Activated CD8-positive, alpha-beta T cell treated with anti-CD3 and anti-CD28 coated beads for 36 hours (primary cell): Measurements from ENCODE around the gene IZUMO4. TPM values are rescaled to one million over a fixed set of nuclear protein-coding genes. Genes with fewer than 3 reads are reported as not detected.

ENCODE experiments used
- ATAC-seq: fragments of 200-7000 bp; cut with Tn5 transposase; one replicate; pipeline ENCODE4 v1.10.0; 2021; ENCODE audit warnings: mild to moderate bottlenecking, moderate library complexity
- CTCF ChIA-PET: fragments of 350-600 bp; sonication (Branson Sonifier 250); formaldehyde crosslinking; loops from one replicate; lab custom pipeline; 2021; ENCODE audit warnings: antibody characterized with exemption; lab: Charles Lee
- POLR2A ChIA-PET: fragments of 350-600 bp; sonication (Branson Sonifier 250); formaldehyde crosslinking; loops from one replicate; lab custom pipeline; 2021; ENCODE audit warnings: antibody characterized with exemption; lab: Charles Lee
- DNase-seq: peaks from one replicate; pipeline ENCODE4 v3.0.0-alpha.2; 2020
- H3K27ac Mint-ChIP-seq: one replicate; pipeline ENCODE4 v1.8.0; 2021; ENCODE audit warnings: mild to moderate bottlenecking, mixed read lengths
- H3K27me3 Mint-ChIP-seq: one replicate; pipeline ENCODE4 v1.8.0; 2021; ENCODE audit warnings: mixed read lengths
- H3K36me3 Mint-ChIP-seq: one replicate; pipeline ENCODE4 v1.8.0; 2021; ENCODE audit warnings: low read depth, mixed read lengths
- H3K4me1 Mint-ChIP-seq: one replicate; pipeline ENCODE4 v1.8.0; 2021; ENCODE audit warnings: low read depth, mixed read lengths
- H3K4me3 Mint-ChIP-seq: one replicate; pipeline ENCODE4 v1.8.0; 2021; ENCODE audit warnings: mild to moderate bottlenecking, moderate library complexity, mixed read lengths
- H3K9me3 Mint-ChIP-seq: one replicate; pipeline ENCODE4 v1.8.0; 2021; ENCODE audit warnings: mixed read lengths
- CTCF ChIP-seq: fragments of 200-600 bp; IDR thresholded peaks from one replicate; pipeline ENCODE4 v1.8.0; 2022; ENCODE audit warnings: antibody characterized with exemption, mild to moderate bottlenecking
- intact Hi-C: fragments of 100-400 bp; cut with micrococcal nuclease; formaldehyde crosslinking; loops from one replicate; pipeline ENCODE4 v1.10.0; 2022
- total RNA-seq, 2 experiments: library from RNA; stranded (reverse); gene quantifications; one replicate each; pipeline ENCODE4 v1.2.3, GENCODE V29; 2021

Gene IZUMO4
- total RNA-seq, 2 experiments from 2014 or later: 22.6 to 23.0 TPM

DNA sequence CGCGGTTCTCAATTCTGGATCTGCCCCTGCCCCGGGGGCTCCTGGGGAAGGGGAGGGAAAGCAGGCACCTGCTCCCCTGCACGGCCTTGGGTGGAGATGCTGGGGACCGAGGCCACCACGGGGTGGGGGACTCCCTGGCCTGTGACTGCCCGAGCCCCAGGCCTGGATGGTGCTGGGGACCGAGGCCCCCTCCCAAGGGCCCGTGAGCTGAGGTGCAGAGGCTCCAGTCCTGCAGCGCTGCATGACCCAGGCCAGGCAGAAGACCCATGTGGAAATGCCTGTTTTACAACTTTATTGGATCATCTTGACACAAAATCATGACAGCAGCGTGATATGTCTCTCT is 4.0 kb downstream of the IZUMO4 start:
- intact Hi-C loops: no loop called here
- H3K4me3 Mint-ChIP-seq: no peak overlapping the region
- TF ChIP-seq CTCF: no peak
- DNase-seq: no peak
- POLR2A ChIA-PET: no interaction called here
- peaks cover 11% of the 10 kb centered on the region for H3K4me1 Mint-ChIP-seq
- ATAC-seq: no peak
- H3K27me3 Mint-ChIP-seq: no peaks in the 10 kb centered on the region
- peaks cover 8% of the 10 kb centered on the region for H3K9me3 Mint-ChIP-seq
- peaks cover 29% of the 10 kb centered on the region for H3K36me3 Mint-ChIP-seq
- no peak overlapping the region for H3K27ac Mint-ChIP-seq
- CTCF ChIA-PET: no interaction called here

- Mint-ChIP-seq H3K36me3 (peaks cover 38% of the 10 kb centered on the region), H3K27me3 (no peaks in the 10 kb centered on the region), H3K4me1 (peaks cover 11% of the 10 kb centered on the region), H3K9me3 (peaks cover 8% of the 10 kb centered on the region), H3K27ac (no peak overlapping the region), H3K4me3 (no peak overlapping the region)
- intact Hi-C loops: no loop called here
- CTCF ChIA-PET: no interaction called here
- POLR2A ChIA-PET: no interaction called here
- DNase-seq (no peak), ATAC-seq (no peak)
- no peak for TF ChIP-seq CTCF
Measured at GRCh38 chr19:2101417-2102335, 5.0 kb downstream of the IZUMO4 start.

- DNase-seq (no peak), ATAC-seq (no peak)
- peaks cover 8% of the 10 kb centered on the region for H3K9me3 Mint-ChIP-seq
- no peak overlapping the region for H3K27ac Mint-ChIP-seq
- no peak for TF ChIP-seq CTCF
- H3K4me3 Mint-ChIP-seq: no peak overlapping the region
- peaks cover 49% of the 10 kb centered on the region for H3K36me3 Mint-ChIP-seq
- H3K27me3 Mint-ChIP-seq: no peaks in the 10 kb centered on the region
- POLR2A ChIA-PET: no interaction called here
- intact Hi-C loops: no loop called here
- peaks cover 4% of the 10 kb centered on the region for H3K4me1 Mint-ChIP-seq
- CTCF ChIA-PET: no interaction called here
Measured at GRCh38 chr19:2103045-2103707, 6.5 kb downstream of the IZUMO4 start.

GRCh38 chr19:2108251-2109016 is 11.7 kb downstream of the IZUMO4 start:
- intact Hi-C loops: no loop called here
- Mint-ChIP-seq H3K9me3 (peaks cover 8% of the 10 kb centered on the region), H3K4me1 (peaks cover 7% of the 10 kb centered on the region), H3K27ac (no peak overlapping the region), H3K4me3 (no peak overlapping the region), H3K27me3 (no peaks in the 10 kb centered on the region), H3K36me3 (peaks cover 53% of the 10 kb centered on the region)
- ChIA-PET POLR2A (no interaction called here), CTCF (no interaction called here)
- DNase-seq (no peak), ATAC-seq (no peak)
- TF ChIP-seq CTCF: no peak
